Stimulated activated CD4-positive, alpha-beta T cell treated with anti-CD3 and anti-CD28 coated beads, Interleukin-2, amount 100 ng/mL, for 48 hours (primary cell): ENCODE measurements around the gene OR2A5.
"Not testable (repeated sequence)": the region's sequence is repeated elsewhere in the genome, so short reads cannot be mapped to it uniquely, and the experiment has no call there.

ENCODE experiments used
- DNase-seq, 2 donors: peaks; one replicate each; pipeline ENCODE4 v3.0.0-alpha.2; 2020

The OR2A5 gene, protein sequence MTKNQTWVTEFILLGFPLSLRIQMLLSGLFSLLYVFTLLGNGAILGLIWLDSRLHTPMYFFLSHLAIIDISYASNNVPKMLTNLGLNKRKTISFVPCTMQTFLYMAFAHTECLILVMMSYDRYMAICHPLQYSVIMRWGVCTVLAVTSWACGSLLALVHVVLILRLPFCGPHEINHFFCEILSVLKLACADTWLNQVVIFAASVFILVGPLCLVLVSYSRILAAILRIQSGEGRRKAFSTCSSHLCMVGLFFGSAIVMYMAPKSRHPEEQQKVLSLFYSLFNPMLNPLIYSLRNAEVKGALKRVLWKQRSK

GRCh38 chr7:144048648-144049047 is at the start of gene OR2A5:
OR2A5 (plus strand) TSS chr7:144048948; CDS start chr7:144050402, 1,454 bp downstream.
- no peak for DNase-seq

DNA sequence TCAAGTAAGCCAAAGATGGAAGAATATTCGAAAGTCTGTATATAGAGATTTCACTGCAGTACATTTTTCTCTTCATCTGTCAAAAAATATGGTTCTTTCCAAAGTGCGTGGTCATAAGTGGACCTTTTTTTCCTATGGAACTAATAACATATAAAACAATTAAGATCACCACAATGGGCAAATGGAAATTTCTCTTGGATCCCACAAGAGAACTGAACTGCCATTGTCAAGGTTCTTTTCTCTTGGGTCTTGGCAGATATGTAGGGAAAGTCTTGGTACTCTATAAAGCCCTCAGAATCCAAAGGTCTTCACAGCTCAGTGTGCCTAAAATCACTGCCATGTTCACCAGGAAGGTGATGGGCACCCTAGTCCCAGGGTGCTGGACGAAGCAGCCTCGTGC is 48.7 kb upstream of the OR2A5 start, which contains the start of gene OR6B1:
Gene OR6B1 (plus strand): TSS at position 301 of the 400 bp plus-strand sequence. CDS start 3,677 bp downstream, outside the sequence.
- DNase-seq: no peak

DNA sequence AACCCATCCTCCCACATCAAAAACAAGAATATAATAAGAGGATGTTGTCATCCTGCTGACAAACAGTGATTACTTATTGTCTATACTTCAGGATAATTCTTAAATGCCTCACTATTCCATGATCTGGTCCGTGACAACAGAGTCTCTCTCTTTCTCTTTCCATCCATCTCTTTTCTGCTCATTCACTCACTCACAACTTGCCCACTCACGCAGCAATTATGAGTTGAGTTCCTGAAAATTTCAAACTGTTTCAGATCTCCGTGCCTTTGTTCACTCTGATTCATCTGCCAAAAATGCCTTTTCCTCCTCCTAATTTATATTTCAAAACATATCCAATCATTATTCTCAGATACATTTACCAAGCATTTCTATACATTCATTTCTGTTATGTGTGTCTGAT is 47.2 kb upstream of the OR2A5 start:
- DNase-seq: no peak

GRCh38 chr7:144004703-144005102 is 44.0 kb upstream of the OR2A5 start:
- DNase-seq: no peak

DNA sequence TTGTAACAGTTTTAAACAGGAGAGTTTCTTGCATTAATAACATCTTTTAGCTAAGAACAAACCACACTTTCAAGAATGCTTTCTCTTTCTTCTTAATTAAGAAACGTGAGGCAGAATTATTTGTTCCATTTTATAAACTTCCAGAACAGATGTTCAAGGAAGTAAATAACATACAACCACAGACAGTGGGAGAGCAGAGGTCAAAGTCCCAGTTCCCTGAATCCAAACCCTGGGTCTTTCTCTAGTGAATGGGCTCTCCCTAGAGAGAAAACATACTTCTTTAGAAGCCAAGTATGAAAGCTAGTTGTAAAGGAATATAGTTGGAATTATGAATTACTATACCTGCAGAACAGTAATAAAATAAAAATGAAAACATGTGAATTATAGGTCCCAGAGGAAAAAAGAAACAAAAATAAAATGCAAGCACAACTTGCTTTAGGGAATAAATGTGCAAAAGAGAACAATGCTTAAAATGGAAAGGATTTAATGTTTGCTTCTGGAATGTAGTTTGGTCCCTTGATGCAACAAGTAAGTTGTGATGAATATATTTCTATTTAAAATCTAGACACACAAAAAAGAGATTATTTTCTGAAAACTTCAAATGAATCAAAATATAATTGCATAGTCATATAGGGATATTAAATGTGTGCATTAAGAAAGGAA is 42.6 kb upstream of the OR2A5 start:
- DNase-seq: no peak

- DNase-seq: no peak
Measured at GRCh38 chr7:144006692-144007042, 42.1 kb upstream of the OR2A5 start.

DNA sequence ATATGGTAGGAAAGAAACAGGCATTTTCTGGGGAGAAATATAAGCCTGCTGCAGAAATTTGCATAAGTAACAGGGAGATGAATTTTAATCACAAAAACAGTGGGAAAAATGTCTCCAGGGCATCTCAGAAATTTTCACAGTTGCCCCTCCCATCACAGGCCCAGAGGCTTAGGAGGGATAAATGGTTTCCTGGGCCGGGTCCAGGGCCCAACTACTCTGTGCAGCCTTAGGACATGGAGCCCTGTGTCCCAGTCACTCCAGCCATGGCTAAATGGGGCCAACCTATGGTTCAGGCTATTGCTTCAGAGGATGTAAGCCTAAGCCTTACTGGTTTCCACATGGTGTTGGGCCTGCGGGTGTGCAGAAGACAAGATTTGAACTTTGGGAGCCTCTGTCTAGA is 39.4 kb upstream of the OR2A5 start:
- no peak for DNase-seq

- DNase-seq: not testable (repeated sequence)
Measured at GRCh38 chr7:144010061-144010460, 38.7 kb upstream of the OR2A5 start.

- DNase-seq: not testable (repeated sequence)
Measured at GRCh38 chr7:144010821-144011220, 37.9 kb upstream of the OR2A5 start.

DNA sequence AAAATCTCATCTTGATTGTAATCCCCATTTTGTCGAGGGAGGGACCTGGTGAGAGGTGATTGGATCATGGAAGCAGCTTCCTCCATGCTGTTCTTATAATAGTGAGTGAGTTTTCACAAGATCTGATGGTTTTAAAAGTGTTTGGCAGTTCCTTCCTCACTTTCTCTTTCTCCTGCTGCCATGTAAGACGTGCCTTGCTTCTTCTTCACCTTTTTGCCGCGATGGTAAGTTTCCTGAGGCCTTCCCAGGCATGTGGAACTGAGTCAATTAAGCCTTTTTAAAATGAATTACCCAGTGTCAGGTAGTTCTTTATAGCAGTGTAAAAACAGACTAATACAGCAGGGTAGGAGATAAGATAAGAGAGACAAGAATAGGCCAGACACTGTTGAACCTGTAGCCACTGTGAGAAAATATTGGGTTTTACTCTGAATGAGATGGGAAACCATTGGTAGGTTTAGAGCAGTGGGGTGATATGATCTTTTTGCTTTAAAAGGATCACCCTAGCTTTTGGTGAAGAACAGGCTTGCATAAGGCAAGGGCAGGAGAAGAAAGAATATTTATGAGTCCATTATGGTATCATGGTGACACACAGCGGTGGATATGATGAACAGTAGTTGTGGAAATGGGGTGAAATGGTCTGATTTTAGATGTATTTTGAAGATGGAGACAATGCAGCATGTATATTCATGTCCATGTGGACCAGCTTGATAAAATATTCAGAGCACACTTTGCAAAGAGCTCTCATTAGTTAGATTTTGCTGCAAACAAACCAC is 37.1 kb upstream of the OR2A5 start:
- DNase-seq: no peak

DNA sequence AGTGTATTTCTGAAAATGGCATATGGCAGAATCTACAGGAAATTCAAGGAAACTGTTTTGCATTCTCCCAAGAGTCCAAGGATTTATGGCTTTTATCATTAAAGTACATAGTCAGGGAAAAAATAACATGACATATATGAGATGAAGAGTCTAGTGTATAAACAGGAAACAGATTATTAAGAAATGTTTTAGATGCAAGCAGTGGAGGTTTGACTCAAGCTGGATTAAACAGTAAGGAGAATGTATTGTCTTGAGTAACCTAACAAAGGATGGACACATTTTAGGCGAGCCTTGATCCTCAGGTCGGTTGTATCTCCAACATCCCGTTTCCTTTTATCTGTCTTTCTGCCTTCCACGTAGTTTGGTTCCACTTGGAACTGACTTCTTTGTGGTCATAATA is 30.7 kb upstream of the OR2A5 start:
- no peak for DNase-seq

DNA sequence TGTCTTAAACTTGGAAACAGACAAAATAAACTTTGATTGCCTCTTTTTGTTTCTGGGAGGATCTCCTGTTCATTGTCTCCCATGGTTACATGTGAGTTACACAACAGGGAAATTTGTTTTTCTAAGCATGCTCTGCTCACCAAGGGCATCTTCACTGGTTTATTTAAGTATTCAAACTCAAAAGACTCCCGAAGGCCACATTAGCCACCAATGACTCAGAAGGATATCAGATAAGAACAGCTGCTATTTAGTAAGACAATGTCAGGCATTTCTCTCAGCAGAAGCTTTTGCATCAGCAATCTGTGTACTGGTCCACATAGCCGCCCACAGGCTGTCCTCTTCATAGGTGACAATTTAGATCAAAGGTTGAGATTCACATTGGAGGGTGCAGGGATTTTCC is 29.3 kb upstream of the OR2A5 start:
- no peak for DNase-seq

DNA sequence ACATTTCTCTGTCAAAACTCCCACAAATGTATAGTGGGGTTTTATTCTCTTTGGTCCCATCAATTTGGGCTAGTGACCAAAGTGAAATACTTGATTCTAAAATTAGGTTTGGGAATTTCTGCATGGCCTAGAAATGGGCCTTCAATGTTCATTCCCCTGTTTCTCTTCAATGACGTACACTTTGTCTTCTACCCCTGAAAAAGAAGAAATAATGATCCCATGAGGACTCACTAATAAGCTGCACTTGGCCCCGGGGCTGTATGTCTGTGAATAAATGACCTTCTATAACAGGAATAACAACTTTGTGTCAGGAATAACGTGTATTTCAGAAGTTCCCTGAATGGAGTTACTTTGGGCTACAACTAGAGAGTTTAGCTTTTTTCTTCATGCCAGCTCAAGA is 28.4 kb upstream of the OR2A5 start:
- no peak for DNase-seq

DNA sequence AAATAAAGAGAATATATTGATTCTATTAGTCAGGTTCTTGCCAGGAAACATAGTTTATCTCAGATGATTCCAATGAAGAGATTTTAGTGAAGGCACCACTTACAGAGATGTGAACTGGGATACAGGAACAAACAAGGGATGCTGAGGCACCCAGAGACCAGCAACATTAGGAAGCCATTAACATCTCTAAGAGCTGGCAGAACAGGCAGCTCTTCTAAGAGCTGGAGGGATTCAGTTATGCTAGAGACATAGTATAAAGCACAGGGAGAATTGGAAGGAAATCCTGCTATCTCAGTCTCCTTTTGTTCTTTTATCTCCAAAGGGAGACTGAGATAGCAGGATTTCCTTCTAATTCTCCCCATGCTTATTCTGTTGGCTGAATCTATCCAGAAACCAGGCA is 26.6 kb upstream of the OR2A5 start:
- no peak for DNase-seq

GRCh38 chr7:144023171-144023827 is 25.4 kb upstream of the OR2A5 start:
- DNase-seq: no peak

GRCh38 chr7:144024213-144024612 is 24.5 kb upstream of the OR2A5 start:
- DNase-seq: no peak

DNA sequence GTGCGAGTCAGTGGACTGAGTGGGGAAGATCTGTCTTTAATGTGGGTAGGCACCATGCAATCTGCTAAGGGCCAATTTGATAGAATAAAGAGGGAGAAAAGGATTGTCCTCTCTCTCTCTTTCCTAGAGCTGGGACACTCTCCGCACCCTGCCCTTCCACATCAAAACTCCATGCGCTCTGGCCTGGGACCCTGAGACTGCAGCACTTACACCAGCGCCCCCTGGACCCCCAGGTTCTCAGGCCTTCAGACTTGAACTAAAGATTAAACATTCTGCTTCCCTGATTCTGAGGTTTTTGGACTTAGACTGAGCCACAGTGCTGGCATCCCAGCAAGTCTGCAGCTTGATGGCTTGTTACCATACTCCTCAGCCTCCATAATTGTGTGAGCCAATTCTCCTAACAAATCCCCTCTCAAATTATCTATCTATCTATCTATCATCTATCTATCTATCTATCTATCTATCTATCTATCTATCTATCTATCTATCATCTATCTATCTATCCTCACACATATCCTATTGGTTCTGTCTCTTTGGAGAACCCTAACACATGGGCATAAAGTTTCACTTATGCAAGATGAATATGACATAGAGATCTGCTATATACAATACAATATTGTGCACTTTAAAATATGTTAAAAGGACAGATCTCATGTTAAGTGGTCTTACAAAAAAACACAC is 22.4 kb upstream of the OR2A5 start:
- DNase-seq: no peak

DNA sequence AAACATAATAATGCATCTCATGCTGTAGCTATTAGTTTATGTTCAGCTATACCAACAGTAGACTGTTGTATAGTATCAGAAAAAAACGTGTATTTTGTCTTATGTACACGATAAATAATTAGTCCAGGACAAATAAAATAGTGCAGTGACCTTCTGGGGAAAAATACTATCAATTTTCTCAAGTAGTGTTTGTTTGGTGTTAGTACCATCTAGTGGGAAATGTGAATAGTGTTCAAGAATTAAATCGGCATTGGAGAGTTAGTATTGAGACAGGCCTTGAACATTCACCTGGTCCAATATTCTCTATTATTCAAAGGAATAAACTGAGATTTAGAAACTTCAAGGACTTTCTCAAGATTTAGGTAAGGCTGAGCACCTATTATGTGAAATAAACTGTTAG is 21.7 kb upstream of the OR2A5 start:
- DNase-seq: no peak

DNA sequence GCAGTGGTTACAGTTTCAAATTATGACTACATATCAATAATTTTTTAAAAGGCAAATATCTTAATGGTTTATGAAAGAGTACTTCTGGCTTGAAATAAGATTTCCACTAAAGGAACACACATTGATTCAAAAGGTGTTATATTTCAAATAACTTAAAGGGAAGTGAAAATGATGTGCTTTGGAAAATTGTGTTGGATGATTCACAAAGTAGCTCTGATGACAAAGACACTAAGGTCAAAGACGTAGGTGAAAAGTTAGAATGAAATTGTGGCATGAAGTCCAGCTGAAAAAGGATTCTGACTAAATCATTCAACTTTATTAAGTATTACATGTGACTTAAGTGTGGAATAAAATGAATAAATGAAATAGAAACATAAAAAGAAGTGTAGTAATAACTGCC is 20.8 kb upstream of the OR2A5 start:
- no peak for DNase-seq

DNA sequence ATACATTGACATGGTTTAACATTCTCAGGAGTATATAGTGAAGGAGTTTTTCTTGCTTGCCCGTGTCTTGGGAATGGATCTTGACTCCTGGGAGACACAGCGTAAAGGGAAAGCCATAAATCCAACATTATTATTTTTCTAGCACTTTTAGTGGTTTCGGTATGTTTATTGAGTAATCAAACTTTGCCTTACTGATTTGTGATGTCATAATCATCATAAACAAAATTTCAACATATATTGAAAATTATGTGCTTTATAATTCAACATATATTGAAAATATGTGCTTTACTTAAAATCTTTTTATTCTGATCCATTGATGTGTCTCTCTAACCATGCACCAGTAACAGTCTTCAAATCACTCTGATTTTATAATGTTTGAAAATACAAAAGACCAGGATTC is 20.2 kb upstream of the OR2A5 start:
- DNase-seq: no peak

DNA sequence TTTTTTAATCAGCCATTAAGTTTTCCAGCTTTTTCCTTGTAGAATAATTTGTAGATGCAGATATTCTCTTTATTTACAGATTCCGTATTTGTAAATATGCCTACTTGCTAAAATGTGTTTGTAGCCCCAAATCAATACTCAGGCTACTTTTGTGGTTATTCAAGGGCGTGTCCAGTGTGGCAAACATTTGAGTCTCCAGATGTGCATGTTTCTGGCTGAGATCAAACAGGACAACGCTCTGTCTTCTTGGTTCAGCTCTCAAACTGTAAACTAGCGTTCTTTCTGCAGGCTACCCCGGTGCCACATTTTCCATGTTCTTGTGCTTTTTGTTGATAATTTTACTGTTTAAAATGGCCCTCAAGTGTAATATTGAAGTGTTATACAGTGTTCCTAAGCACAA is 16.2 kb upstream of the OR2A5 start:
- no peak for DNase-seq

DNA sequence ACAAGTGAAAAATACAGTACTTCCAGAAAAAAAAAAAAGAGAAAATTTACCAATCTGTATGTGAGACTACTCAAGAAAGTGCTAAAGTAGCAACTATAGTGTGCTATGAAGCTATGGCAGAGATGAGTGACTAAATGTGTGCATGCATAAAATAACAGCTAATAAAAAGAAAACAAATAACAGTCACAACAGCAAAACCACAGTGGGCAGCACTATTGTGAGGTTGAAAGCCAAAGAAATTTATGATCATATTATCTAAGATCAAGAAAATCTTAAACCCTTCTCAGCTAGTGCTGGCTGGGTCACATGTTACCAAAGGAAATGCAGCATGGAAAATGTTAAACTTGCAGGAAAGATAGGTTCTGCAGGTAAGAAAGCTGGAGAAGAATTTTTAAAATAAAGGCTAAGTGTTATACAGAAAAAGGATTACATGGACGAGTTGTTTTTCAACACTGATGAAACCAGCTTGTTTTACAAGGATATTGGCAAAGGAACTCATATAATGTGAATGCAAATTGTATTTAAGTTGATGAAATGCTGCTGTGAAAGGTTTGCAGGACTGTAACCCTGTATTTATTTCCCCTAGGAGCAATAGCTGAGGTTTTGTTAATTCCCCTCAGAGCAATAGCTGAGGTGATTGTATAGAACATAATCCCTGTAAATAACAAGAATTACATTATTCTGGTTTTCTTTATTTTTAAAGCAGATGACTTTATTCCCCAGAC is 15.6 kb upstream of the OR2A5 start:
- no peak for DNase-seq
